Endodermal cell (in vitro differentiated cells): ENCODE measurements around the gene CYSLTR2. TPM values are rescaled to one million over a fixed set of nuclear protein-coding genes. Genes with fewer than 3 reads are reported as not detected.

ENCODE experiments used
- DNase-seq: peaks from one replicate; pipeline ENCODE4 v3.0.0-alpha.2; 2017
- H3K27ac ChIP-seq: 2 replicates; pipeline ENCODE4 v1.5.1; 2013; ENCODE audit warnings: mild to moderate bottlenecking, low read depth, low read length, moderate library complexity
- H3K27me3 ChIP-seq: 2 replicates; pipeline ENCODE4 v1.6.1; 2013; ENCODE audit warnings: mild to moderate bottlenecking, low read length, moderate library complexity; ENCODE audit not compliant: insufficient read depth, control insufficient read depth, poor library complexity, severe bottlenecking
- H3K36me3 ChIP-seq: 2 replicates; pipeline ENCODE4 v1.7.0; 2013; ENCODE audit warnings: mild to moderate bottlenecking, low read length, moderate library complexity; ENCODE audit not compliant: control insufficient read depth, insufficient read depth
- H3K4me1 ChIP-seq: one replicate; pipeline ENCODE4 v1.7.0; 2013; ENCODE audit warnings: low read length; ENCODE audit not compliant: control insufficient read depth, insufficient read depth
- H3K4me3 ChIP-seq: 2 replicates; pipeline ENCODE4 v1.5.1; 2013; ENCODE audit warnings: mild to moderate bottlenecking, low read length, moderate library complexity
- H3K9ac ChIP-seq: 2 replicates; pipeline ENCODE4 v1.6.1; 2013; ENCODE audit warnings: mild to moderate bottlenecking, low read length, moderate library complexity; ENCODE audit not compliant: poor library complexity, severe bottlenecking; ENCODE audit errors: extremely low read depth
- H3K9me3 ChIP-seq: 2 replicates; pipeline ENCODE4 v1.6.1; 2013; ENCODE audit warnings: mild to moderate bottlenecking, low read length, moderate library complexity; ENCODE audit not compliant: control insufficient read depth
- H3K27ac Mint-ChIP-seq: 2 replicates; pipeline ENCODE4 v1.8.0; 2020; ENCODE audit warnings: mixed read lengths
- H3K27me3 Mint-ChIP-seq: 2 replicates; pipeline ENCODE4 v1.8.0; 2021; ENCODE audit warnings: mild to moderate bottlenecking, mixed read lengths; ENCODE audit not compliant: insufficient read depth
- H3K36me3 Mint-ChIP-seq: 2 replicates; pipeline ENCODE4 v1.8.0; 2020; ENCODE audit warnings: low read depth, mixed read lengths
- H3K4me1 Mint-ChIP-seq: 2 replicates; pipeline ENCODE4 v1.8.0; 2020; ENCODE audit warnings: mixed read lengths
- H3K4me3 Mint-ChIP-seq: 2 replicates; pipeline ENCODE4 v1.8.0; 2020; ENCODE audit warnings: mild to moderate bottlenecking, moderate library complexity, mixed read lengths
- H3K9me3 Mint-ChIP-seq: 2 replicates; pipeline ENCODE4 v1.8.0; 2020; ENCODE audit warnings: mild to moderate bottlenecking, mixed read lengths
- CTCF ChIP-seq: fragments of 200-600 bp; sonication (generic); conservative IDR thresholded peaks from 2 replicates; pipeline ENCODE4 v1.5.0; 2021; ENCODE audit warnings: antibody characterized with exemption, mild to moderate bottlenecking
- WGBS, 2 experiments: methylation state at CpG; one replicate each; pipeline versions ENCODE4 v1.1.5 to v1.1.7; 2013; ENCODE audit warnings: missing lambda C conversion rate in 2 of 2, mixed read lengths in 1 of 2; ENCODE audit not compliant: insufficient coverage in 1 of 2, insufficient read length in 1 of 2; 5-methylcytosine and 5-hydroxymethylcytosine counted together
- total RNA-seq, 2 donors: library from RNA; stranded (reverse); fragmentation: NEBNext Ultra II Directional in 1 of 2; extraction: Animal tissue kit (Norgen Biotek cat#: 25700) in 1 of 2; gene quantifications; 2 replicates in 1 of 2; 3 replicates in 1 of 2; pipeline ENCODE4 v1.2.1, GENCODE V29; 2021

Gene CYSLTR2
- total RNA-seq, 2 donors from 2014 or later = not detected

GRCh38 chr13:48675247-48675646, 21.5 kb downstream of the CYSLTR2 start:
- Histone ChIP-seq H3K27me3 (no peaks in the 10 kb centered on the region), H3K36me3 (no peaks in the 10 kb centered on the region), H3K4me1 (no peaks in the 10 kb centered on the region), H3K9ac (no peak overlapping the region), H3K9me3 (peaks cover 6% of the 10 kb centered on the region), H3K4me3 (no peak overlapping the region), H3K27ac (no peak overlapping the region)
- peaks cover 7% of the 10 kb centered on the region for H3K4me1 Mint-ChIP-seq
- H3K36me3 Mint-ChIP-seq = no peaks in the 10 kb centered on the region
- H3K9me3 Mint-ChIP-seq = peaks cover 35% of the 10 kb centered on the region
- no peak for DNase-seq
- H3K4me3 Mint-ChIP-seq = no peak overlapping the region
- H3K27me3 Mint-ChIP-seq = peaks cover 4% of the 10 kb centered on the region
- no peak for TF ChIP-seq CTCF
- 95% methylated on average over 1 of the region's 1 CpG; no CpG with 5 or more reads in 1 of the 2 experiments for WGBS, 2 experiments
- no peak overlapping the region for H3K27ac Mint-ChIP-seq

- 51 to 63% methylated on average over 3 of the region's 3 CpGs for WGBS, 2 experiments
- H3K27me3 ChIP-seq = no peaks in the 10 kb centered on the region
- no peak overlapping the region for H3K27ac Mint-ChIP-seq
- H3K4me1 ChIP-seq = no peaks in the 10 kb centered on the region
- H3K4me3 Mint-ChIP-seq = no peak overlapping the region
- peaks cover 7% of the 10 kb centered on the region for H3K4me1 Mint-ChIP-seq
- H3K36me3 Mint-ChIP-seq = no peaks in the 10 kb centered on the region
- no peaks in the 10 kb centered on the region for H3K36me3 ChIP-seq
- no peak for TF ChIP-seq CTCF
- H3K4me3 ChIP-seq = no peak overlapping the region
- peak; percentile 75 for DNase-seq
- no peak overlapping the region for H3K27ac ChIP-seq
- H3K9me3 Mint-ChIP-seq = peaks cover 10% of the 10 kb centered on the region
- no peaks in the 10 kb centered on the region for H3K9me3 ChIP-seq
- H3K9ac ChIP-seq = no peak overlapping the region
- peaks cover 4% of the 10 kb centered on the region for H3K27me3 Mint-ChIP-seq
Measured at GRCh38 chr13:48678316-48678715, 24.6 kb downstream of the CYSLTR2 start.

GRCh38 chr13:48679941-48680680, 26.4 kb downstream of the CYSLTR2 start:
- Mint-ChIP-seq H3K36me3 (no peaks in the 10 kb centered on the region), H3K4me1 (peaks cover 7% of the 10 kb centered on the region), H3K9me3 (no peaks in the 10 kb centered on the region), H3K4me3 (no peak overlapping the region), H3K27ac (no peak overlapping the region), H3K27me3 (peaks cover 4% of the 10 kb centered on the region)
- no peaks in the 10 kb centered on the region for H3K9me3 ChIP-seq
- H3K27ac ChIP-seq = no peak overlapping the region
- no peaks in the 10 kb centered on the region for H3K4me1 ChIP-seq
- H3K27me3 ChIP-seq = no peaks in the 10 kb centered on the region
- DNase-seq = no peak
- H3K9ac ChIP-seq = no peak overlapping the region
- no peak overlapping the region for H3K4me3 ChIP-seq
- TF ChIP-seq CTCF = no peak
- 95 to 97% methylated on average over 6 to 10 of the region's 10 CpGs for WGBS, 2 experiments
- H3K36me3 ChIP-seq = no peaks in the 10 kb centered on the region
